ENCODE results near the gene PARM1.

The PARM1 gene

GRCh38 chr4:74942918-74943253 is 10.0 kb downstream of the PARM1 start:
- DNase-seq (ENCODE audit: low spot score): no peak

- no peak for DNase-seq (ENCODE audit: low spot score)
Measured at GRCh38 chr4:74944354-74944793, 11.5 kb downstream of the PARM1 start.

GRCh38 chr4:74946196-74946595 is 13.3 kb downstream of the PARM1 start:
- no peak for DNase-seq (ENCODE audit: low spot score)

GRCh38 chr4:74947798-74948197 is 14.9 kb downstream of the PARM1 start:
- no peak for DNase-seq (ENCODE audit: low spot score)

- DNase-seq (ENCODE audit: low spot score): no peak
Measured at GRCh38 chr4:74948236-74948635, 15.3 kb downstream of the PARM1 start.

- DNase-seq (ENCODE audit: low spot score): no peak
Measured at GRCh38 chr4:74950200-74950599, 17.3 kb downstream of the PARM1 start.

- DNase-seq (ENCODE audit: low spot score): no peak
Measured at GRCh38 chr4:74950882-74951281, 18.0 kb downstream of the PARM1 start.

GRCh38 chr4:74953647-74954046 is 20.7 kb downstream of the PARM1 start:
- DNase-seq (ENCODE audit: low spot score): no peak

- no peak for DNase-seq (ENCODE audit: low spot score)
Measured at GRCh38 chr4:74958881-74959280, 26.0 kb downstream of the PARM1 start.

GRCh38 chr4:74961230-74961629 is 28.3 kb downstream of the PARM1 start:
- DNase-seq (ENCODE audit: low spot score): no peak

GRCh38 chr4:74962584-74962983 is 29.7 kb downstream of the PARM1 start:
- DNase-seq (ENCODE audit: low spot score): no peak

- DNase-seq (ENCODE audit: low spot score): no peak
Measured at GRCh38 chr4:74964311-74964710, 31.4 kb downstream of the PARM1 start.

- no peak for DNase-seq (ENCODE audit: low spot score)
Measured at GRCh38 chr4:74967324-74967723, 34.4 kb downstream of the PARM1 start.

GRCh38 chr4:74968456-74969164 is 35.7 kb downstream of the PARM1 start:
- DNase-seq (ENCODE audit: low spot score): no peak

GRCh38 chr4:74969507-74970474 is 36.9 kb downstream of the PARM1 start:
- no peak for DNase-seq (ENCODE audit: low spot score)

GRCh38 chr4:74970577-74970976 is 37.7 kb downstream of the PARM1 start:
- DNase-seq (ENCODE audit: low spot score): no peak

GRCh38 chr4:74971862-74972261 is 38.9 kb downstream of the PARM1 start:
- DNase-seq (ENCODE audit: low spot score): no peak

GRCh38 chr4:74975082-74975481 is 42.2 kb downstream of the PARM1 start:
- DNase-seq (ENCODE audit: low spot score): no peak

GRCh38 chr4:74975848-74976824 is 43.2 kb downstream of the PARM1 start:
- DNase-seq (ENCODE audit: low spot score): no peak

- no peak for DNase-seq (ENCODE audit: low spot score)
Measured at GRCh38 chr4:74982546-74983252, 49.8 kb downstream of the PARM1 start.

- DNase-seq (ENCODE audit: low spot score): no peak
Measured at GRCh38 chr4:74983253-74983635, 50.3 kb downstream of the PARM1 start.

Data from AG08396 (cell line).